NCI-H2107 (cell line): ENCODE data around the gene ASAH2.
"Not testable (repeated sequence)": the region's sequence is repeated elsewhere in the genome, so short reads cannot be mapped to it uniquely, and the experiment has no call there.

Experiments
- DNase-seq: peaks from one replicate; lab custom pipeline; 2025; lab: John Stamatoyannopoulos, UW

Gene ASAH2

DNA sequence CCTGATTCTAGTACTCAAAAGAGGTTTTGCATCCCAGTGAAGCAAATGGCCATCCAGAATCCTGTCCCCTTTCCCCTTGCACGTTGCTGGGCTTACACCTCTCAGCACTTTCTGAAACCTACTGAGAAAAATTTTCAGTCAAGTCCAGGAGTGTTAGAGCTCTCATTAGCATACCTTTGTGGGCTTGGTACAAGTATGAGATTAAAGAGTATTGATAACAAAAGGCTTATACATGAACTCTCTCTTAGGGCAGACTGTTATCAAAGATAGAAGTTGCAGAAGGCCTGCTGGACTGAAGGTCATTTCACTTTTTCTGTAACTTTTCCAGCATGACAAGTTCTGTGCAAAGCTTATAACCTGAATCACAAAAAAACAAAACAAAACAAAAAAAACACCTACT, at the start of gene ASAH2:
TSS of gene ASAH2 (minus strand) at position 123 of the 400 bp plus-strand sequence. CDS start 2,906 bp downstream, outside the sequence.
- no peak for DNase-seq

DNA sequence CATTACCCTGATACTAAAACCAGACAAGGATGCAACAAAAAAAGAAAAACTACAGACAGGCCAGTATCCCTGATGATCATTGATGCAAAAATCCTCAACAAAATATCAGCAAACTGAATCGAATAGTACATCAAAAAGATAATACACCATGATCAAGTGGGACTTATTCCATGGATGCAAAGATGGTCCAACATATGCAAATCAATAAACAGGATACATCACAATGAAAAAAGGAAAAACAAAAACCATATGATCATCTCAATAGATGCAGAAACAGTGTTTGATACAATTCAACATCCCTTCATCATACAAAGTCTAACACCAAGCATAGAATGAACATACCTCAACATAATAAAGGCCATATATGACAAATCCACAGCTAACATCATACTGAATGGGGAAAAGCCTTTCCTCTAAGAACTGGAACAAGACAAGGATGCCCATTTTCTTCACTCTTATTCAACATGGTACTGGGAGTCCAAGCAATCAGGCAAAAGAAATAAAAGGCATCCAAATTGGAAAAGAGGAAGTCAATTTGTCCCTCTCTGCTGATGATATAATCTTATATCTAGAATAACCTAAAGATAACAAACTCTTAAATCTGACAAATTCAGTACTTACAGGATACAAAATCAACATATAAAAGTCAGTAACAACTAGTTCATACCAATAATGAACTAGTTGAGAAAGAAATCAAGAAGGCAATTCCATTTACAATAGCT, 48.8 kb upstream of the ASAH2 start:
- no peak for DNase-seq

DNA sequence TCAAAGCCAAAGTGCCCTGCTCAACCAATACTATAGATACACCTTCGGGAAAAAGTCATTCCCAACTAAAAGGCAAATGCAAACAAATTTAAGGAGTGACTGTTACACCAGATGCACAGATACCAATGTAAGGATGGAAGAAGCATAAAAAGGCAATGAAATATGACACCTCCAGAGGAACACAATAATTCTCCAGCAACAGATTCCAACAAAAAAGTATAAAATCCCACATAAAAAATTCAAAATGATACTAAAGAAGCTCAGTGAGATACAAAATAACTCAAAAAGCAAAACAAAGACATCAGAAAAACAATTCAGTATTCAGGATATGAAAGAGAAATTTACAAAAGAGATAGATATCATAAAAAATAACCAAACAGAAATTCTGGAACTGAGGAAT, 44.1 kb upstream of the ASAH2 start:
- DNase-seq, result no peak

DNA sequence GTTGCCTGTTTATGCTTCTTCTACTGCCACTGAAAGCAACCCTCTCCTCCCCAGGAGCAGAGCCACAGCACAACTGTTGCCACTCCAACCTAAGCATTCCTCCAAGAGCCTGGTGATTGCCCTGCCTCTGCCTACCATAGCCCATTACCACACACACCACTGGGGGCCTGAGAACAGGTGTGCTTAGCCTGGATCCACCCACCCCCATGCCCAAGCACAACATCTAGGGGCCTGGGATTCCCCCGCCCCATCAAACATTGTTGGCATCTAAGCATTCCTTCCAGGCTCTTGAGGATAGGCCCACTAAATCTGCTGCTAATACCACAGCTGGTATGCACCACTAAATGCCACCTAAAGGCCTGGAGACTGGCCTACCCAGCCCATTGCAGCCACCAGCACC, 43.3 kb upstream of the ASAH2 start:
- DNase-seq, result no peak

DNA sequence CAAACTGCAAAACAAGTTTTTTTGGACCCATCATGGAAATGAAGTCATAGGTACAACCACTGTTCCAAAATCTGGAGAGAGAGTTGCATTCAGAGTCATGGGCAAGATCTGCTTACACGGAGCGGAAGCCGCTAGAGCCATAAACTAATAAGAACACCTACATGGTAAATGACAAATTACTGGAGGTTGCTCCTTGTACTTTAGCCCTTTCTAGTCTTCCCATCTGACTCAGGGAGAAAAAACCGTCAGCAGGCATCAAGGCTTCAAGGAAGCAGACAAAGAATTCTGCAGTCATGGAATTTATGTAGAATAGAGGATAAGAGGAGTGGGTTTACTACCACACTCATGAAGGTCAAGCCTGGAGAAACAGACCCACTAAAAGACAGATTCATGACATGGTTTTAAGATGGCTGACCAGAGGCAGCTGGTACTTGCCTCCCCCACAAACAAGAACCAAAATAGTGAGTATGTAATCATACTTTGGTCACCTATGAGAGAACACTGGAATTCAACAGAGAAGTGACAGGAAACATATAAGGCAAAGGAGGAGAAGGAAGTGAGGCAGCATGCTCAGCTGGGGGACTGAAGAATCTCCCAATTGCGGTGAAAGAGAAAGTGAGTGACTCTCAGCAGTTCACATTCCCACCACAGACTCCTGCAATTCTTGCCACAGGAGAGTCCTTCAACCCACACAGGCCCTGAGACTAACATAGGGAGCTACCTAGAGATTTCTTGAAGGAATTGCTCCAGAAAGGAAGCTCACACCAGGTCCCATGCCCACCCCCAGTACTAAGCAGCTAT, 42.4 kb upstream of the ASAH2 start:
- no peak for DNase-seq

DNA sequence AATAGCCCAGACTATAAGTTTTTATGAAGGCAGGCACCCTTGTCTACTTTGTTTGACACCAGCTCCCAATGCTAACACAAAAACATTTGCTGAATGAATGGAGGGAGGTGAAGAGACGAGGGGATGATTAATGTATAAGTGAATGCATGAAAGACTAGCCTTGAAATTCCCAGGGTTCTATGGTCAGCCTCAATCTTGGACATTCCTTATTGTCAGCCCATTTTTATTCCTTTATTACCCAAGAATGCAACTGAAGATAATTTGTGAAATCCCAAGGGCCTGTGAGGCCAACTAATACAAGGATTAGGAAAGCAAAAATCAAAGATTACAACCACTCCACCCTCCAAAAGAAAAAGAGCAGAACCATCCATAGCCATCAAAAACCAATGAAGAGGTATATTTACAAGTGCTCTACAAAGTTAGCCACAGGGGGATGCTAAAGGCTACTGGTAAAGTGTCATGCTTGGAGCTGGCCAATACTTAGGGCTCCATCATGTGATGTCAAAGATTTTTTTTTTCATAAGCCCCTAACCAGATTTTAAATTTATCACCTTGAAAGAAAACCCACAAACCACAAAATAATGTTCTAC, 40.0 kb upstream of the ASAH2 start:
- no peak for DNase-seq

DNA sequence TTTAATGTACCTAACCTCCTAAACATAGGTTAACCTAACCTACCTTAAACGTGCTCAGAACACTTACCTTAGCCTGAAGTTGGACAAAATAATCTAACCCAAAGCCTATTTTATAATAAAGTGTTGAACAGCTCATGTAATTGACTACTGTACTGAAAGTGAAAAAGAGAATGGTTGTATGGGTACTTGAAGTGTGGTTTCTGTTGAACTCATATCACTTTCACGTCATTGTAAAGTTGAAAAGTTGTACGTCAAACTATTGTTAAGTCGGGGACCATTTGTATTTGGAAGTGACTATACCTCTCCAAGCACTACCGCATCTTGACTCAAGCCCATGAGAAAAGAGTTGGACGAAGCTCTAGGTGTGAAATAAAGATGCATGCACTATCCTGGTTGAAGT, 37.9 kb upstream of the ASAH2 start:
- DNase-seq, result no peak

DNA sequence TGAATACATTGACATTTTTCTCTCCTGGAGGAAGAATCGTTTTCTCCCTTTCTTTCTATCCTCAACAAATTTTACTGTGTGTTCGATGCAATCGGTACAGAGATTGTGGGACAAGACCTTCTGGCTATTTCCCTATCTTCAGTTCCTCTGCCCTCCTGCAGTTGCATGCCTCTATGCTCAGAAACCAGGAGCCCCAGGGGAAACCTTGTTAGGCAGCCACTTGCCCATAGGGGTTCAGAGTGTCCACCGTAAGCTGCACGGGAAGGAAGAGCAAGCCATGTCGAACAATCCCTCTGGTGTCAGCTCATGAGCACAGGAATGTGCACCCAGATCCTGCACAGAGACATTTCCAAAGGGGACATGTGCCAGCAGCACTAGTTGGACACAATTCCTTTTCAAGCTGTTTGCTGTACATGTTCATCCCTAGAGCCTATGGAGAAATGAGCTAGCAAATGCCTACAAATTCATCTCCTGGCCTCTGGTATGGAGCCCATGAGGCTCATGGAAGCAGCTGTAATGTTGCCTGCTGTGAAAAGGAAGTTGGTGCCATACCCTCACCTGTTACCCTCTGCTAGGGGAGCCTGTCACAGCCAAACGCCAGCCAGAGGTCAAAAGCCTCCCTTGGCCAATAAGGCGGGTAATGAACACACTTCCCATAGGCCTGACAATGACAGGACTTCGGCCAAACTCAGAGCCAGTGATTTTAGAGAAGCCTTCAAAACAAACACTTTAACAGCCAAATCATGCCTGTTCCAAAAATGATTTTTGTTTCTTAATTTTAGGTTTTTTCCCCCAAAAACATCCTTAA, 35.9 kb upstream of the ASAH2 start:
- DNase-seq, result no peak

DNA sequence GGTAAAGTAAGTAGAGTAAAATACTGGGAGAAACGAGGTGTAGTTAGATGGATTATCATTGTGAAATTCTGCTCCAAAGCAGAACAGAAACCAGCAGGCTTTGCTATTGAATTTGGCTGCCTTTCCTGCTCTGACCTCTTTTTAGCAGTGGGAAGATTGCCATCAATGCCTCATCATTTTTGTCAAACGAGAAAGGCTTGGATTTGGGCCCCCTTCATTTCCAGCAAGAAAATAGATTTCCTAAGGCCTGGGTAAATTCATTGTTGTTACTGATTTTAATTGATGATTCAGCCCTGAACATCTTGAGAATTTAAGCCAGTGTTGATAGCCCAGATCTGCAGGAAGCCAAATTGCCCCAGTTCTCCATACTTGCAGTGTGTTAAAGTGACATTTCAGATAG, 35.2 kb upstream of the ASAH2 start:
- DNase-seq, result no peak

DNA sequence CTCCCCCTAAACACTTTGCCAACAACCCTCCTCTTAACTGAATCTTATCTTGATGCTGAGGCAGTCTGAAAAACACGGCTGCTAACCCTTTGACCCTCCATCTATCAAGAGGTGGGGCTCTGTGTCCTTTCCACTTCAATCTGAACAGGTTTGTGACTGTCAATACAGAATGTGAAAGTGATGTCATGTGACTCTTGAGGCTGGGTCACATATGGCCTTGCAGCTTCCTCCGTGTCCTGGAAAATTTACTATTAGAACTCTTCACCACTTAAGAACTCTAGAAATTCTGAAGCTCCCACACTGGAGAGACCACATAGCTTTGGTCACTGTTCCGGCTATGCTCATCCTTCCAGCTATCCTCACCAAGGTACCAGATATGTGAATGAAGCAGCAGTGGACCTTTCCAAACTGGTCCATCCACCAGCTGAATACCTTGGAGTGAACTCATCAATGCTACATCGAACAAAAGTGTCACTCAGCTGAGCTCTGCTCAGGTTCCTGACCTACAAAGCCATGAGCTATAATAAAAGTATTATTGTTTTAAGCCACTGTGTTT, 30.7 kb upstream of the ASAH2 start:
- DNase-seq, result no peak

DNA sequence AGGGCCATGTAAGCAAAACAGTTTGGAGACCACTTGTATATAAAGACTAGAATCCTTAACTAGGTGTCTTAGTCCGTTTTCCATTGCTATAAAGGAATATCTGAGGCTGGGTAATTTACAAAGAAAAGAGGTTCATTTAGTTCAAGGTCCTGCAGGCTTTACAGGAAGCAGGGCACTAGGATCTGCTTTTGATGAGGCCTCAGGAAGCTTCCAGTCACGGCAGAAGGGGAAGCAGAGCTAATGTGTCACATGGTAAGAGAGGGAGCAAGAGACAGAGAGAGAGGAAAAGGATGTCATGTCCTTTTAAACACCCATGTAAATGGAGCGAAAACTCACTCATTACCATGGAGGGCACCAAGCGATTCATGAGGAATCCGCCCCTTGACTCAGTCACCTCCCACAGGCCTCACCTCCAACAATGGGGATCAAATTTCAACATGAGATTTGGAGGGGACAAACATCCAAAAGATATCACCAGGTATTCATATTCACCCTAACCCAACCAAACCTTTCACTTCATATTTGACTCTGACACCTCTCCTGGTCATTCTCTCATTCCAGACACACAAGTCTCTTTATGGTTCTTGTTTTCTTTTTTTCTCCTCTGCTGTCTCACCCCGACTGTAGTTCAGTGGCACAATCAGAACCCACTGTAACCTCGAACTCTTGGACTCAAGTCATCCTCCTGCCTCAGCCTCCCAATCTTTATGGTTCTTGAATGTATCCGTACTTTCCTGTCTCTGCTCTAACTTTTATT, 30.1 kb upstream of the ASAH2 start:
- no peak for DNase-seq

DNA sequence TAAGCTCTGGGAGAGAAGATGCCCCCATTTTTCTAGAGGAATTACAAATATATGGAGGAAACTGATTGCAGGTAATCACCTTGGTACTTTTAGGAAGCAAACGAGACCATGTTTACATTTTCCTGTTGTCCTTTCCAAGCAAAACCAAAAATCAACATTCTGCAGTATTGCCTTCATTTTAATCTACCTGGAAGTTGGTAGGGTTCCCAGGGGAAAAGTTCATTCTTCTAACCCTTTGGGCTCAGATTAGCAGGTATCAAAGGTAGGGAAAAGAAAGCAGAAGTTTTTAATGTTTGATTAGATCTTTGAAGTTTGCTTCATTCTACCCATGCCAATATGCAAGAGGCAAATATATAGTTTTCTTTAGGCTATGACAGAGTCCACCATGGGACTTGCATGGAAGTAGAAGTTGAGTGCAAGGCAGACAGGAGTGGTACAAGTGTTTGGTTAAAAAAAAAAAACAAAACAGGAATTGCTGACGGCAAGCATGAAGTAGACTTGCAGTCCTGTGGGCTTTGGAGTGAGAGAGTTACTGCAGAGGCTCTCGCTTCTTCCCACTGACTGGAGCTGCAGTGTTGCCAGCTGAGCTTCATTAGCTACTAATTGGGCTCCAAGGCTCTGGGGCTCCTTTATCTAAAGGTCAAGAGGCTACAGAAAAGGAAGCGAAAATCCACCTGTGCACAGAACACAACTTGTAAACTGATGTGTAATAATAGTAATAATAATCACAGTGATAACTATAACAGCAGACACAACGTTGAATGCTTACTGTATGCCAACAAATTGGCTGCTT, 28.9 kb upstream of the ASAH2 start:
- DNase-seq, result no peak

DNA sequence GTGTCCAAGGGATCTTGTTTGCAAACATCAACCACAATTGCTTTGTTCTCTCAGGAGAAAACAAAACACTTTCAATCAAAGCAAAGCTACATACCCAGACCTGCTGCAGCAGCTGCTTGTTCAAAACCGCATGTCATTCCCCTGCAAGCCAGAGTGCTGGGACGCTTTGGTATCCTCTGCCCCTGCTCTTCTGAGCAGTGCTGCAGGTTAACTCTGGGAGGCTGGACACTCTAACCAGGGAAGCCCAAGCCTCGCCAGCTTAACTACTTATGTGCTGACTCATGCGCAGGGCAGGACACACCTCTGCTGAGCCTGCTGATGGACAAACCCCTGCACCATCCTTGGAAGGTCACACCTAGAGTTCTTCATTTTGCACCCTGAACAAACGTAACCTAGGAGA, 28.2 kb upstream of the ASAH2 start:
- DNase-seq, result no peak

DNA sequence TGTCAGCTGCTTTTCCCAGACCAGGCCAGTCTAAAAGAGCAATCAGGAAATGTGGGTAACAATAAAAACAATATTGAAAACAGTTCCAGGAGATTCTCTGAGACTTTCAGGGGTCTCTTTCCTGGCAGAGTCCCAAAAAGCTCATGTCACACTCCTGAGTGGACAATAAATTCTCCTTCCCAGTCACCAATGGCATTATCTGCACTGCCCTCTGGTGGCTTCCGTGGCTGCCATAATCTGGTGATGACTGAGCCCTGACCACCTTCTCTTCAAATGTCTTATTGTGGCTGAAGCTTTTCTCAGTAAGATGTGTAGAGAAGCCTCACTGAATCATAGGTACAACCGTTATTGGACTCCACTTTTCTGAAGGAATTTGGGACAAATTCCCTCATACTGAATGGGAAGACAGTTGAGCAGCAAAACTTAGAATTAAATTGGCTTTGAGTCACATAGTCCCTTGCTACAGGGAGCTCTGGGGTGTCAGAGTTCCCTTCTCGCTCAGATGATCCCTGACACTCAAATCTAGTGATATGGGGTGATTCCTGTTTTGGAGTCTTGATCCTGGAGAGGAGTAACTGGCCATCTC, 24.4 kb upstream of the ASAH2 start:
- no peak for DNase-seq

DNA sequence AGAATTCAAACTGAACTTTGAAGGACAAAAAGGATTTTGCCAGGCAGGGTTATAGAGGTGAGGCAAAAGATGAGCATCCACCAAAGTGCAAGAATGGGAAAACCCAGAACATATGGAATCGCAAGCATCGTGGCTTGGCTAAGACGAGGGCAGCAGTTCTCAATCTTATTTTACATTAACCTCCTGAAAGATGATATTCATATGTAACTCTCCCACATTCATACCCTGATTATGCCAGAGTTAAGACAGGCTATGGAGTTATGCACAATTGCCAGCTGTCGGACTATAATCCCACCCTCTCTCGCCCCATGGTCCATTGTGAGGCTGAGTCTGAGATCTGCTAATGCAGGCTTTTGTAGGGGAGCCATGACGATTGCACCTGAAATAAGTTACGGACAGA, 21.2 kb upstream of the ASAH2 start:
- no peak for DNase-seq

DNA sequence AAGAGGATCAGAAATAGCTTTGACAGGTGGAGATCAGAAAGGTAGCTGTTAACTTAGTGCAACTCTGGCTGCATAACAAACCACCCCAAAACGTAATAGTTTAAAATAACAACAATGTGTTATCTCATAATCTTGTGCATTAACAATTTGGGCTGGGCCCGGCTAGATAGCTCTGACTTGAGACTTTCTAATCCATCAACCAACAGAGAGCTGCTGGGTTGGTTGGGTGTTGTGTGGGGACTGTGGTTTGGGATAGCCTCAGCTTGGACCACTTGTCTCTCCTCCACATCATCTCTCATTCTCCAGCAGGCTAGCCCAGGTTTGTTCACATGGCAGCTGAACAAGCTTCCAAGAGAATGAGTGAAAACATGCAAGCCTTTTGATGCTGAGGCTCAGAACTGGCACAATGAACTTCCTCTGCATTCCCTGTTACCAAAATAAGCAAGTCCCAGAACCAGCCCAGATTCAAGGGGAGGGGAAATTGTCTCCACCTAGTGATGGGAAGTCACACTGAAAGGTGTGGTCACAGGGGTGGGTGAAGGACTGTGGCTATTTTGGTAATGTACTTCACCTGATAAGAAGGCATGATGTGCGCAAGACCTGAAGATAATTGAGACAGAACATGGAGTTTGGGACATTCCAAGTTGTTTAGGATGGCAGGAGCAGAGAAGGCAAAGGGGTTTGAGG, 20.4 kb upstream of the ASAH2 start:
- no peak for DNase-seq

DNA sequence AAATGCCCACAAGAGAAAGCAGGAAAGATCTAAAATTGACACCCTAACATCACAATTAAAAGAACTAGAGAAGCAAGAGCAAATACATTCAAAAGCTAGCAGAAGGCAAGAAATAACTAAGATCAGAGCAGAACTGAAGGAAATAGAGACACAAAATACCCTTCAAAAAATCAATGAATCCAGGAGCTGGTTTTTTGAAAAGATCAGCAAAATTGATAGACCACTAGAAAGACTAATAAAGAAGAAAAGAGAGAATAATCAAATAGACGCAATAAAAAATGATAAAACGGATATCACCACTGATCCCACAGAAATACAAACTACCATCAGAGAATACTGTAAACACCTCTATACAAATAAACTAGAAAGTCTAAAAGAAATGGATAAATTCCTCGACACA, 16.6 kb upstream of the ASAH2 start:
- DNase-seq, result not testable (repeated sequence)

DNA sequence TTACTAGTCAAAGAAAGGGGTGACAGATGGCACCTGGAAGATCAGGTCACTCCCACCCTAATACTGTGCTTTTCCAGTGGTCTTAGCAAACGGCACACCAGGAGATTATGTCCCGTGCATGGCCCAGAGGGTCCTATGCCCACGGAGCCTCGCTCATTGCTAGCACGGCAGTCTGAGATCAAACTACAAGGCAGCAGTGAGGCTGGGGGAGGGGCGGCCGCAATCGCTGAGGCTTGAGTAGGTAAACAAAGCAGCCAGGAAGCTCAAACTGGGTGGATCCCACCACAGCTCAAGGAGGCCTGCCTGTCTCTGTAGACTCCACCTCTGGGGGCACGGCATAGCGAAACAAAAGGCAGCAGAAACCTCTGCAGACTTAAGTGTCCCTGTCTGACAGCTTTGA, 11.3 kb upstream of the ASAH2 start:
- not testable (repeated sequence) for DNase-seq

DNA sequence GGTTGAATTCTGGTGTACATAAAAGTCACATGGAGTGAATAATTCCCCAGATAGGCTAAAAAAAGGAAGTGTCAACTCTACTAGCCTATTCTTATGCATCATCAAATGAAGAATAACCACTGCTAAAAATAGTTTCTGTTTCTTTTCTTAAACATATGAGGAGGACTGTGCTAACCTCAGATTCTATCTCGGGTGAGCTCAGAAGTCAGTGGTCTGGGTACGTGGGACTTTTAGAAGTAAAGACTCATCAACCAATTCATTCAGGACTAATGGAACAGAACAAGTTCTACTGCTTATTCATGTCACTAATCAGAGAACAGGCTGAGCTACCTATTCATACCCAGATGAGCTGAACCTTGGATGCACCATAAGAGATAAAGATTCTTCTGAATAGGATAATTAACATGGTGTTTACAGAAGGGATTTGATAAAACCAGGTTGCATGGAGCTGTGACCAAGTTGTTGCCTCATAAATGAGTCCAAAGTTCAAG, 9.5 kb upstream of the ASAH2 start:
- no peak for DNase-seq
